ENCODE measurements around the gene UBR3. TPM values are rescaled to one million over a fixed set of nuclear protein-coding genes. Genes with fewer than 3 reads are reported as not detected.

UBR3 gene
- total and polyA plus RNA-seq, 4 experiments from 2014 or later = 4.3 to 43.5 (median 27.6) TPM

DNA sequence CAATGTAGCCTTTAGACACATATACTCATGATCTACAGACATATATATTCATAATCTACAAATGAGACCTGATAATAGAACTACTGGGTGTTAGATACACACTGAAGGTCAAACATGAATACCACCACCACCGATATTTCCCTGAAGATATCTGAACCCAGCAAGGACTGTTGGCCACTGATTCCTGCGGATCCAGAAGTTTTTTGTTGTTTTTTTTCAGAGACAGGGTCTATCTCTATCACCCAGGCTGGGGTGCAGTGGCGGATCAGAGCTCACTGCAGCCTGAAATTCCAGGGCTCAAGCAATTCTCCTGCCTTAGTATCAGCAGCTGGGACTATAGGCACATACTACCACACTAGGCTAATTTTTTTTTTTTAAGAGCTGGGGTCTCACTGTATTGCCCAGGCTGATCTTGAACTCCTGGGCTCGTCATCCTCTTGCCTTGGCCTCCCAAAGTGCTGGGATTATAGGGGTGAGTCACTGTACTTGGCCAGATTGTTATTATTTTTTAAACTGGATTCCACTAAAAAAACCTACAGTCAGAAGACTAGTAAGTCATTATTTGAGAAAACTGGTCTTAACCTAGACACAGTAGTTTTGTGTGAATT, 4.4 kb upstream of the UBR3 start:
- no peaks in the 10 kb centered on the region for H3K9me3 Mint-ChIP-seq
- no peaks in the 10 kb centered on the region for H3K27me3 ChIP-seq (ENCODE audit: insufficient read depth, low read length)
- H3K9me3 ChIP-seq (ENCODE audit: control insufficient read depth in 1 of 2, low read length in 2 of 2) = no peaks in the 10 kb centered on the region
- intact Hi-C loops (cut with micrococcal nuclease) = no loop called here
- peaks cover 15 to 35% of the 10 kb centered on the region in 2 donors for H3K36me3 Mint-ChIP-seq
- POLR2A ChIA-PET (ENCODE audit: partially characterized antibody) = interaction anchor here (2.3 kb wide), 1 partner anchor 23 kb away, joined by 18 read pairs; the partner anchor contains the start of gene SSB
- peaks cover 11% of the 10 kb centered on the region for H3K36me3 ChIP-seq (ENCODE audit: insufficient read depth, low read length)
- peak overlapping the region in 6 of 7 donors; percentile 52 to 78 (median 74) for H3K27ac Mint-ChIP-seq
- CTCF ChIA-PET (ENCODE audit: partially characterized antibody) = interaction anchor here (0.7 to 1.6 kb wide), 2 partner anchors 22 to 199 kb away, joined by 3 to 4 read pairs; no protein-coding TSS in a partner anchor
- peaks cover 21 to 70% (median 43%) of the 10 kb centered on the region in 4 donors for H3K4me1 Mint-ChIP-seq
- peaks cover 46% of the 10 kb centered on the region for H3K4me1 ChIP-seq (ENCODE audit: insufficient read depth, low read length)
- no peak overlapping the region for H3K27ac ChIP-seq (ENCODE audit: low read depth, low read length)
- no peak overlapping the region for H3K4me3 ChIP-seq (ENCODE audit: low read length in 2 of 2)
- DNase-seq = no peak
- H3K27me3 Mint-ChIP-seq = no peaks in the 10 kb centered on the region
- peak overlapping the region; percentile 50 to 73 (median 62) for H3K4me3 Mint-ChIP-seq

DNA sequence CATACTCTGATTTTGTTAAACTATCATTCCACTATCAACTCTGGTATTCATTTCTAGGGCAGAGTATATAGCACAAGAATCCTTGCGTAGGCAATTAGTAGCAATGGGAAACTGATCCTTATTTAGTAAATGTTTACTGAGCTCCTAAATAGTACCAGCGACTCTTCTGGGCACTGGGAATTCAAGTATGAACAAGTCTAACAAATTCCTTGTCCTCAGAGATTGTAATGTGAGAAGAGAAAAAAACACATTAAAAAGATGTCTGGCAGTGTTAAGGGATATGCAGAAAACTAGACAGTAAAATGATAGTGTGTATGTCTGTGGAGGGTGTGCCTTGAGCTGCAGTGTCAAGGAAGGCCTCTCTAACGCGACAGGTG, 3.3 kb upstream of the UBR3 start:
- H3K27me3 ChIP-seq (ENCODE audit: insufficient read depth, low read length) = no peaks in the 10 kb centered on the region
- peak overlapping the region; percentile 88 to 98 (median 93) for H3K4me3 Mint-ChIP-seq
- ChIA-PET POLR2A (ENCODE audit: partially characterized antibody) (interaction anchor here (0.8 to 2.3 kb wide), 6 partner anchors 11 to 1105 kb away, joined by 3 to 18 read pairs (median 4); partner anchors contain the start of genes CFAP210, GORASP2, PHOSPHO2 and SSB), CTCF (ENCODE audit: partially characterized antibody) (interaction anchor here (0.7 to 3.2 kb wide), 14 partner anchors 9 to 344 kb away, joined by 3 to 14 read pairs (median 6); partner anchors contain the start of genes BBS5, FASTKD1 and SSB)
- no peak for DNase-seq
- H3K4me1 ChIP-seq (ENCODE audit: insufficient read depth, low read length) = peaks cover 51% of the 10 kb centered on the region
- no peaks in the 10 kb centered on the region for H3K9me3 ChIP-seq (ENCODE audit: control insufficient read depth in 1 of 2, low read length in 2 of 2)
- peaks cover 1% of the 10 kb centered on the region for H3K36me3 ChIP-seq (ENCODE audit: insufficient read depth, low read length)
- peak overlapping the region; percentile 77 to 88 for H3K4me3 ChIP-seq (ENCODE audit: low read length in 2 of 2)
- H3K27me3 Mint-ChIP-seq = no peaks in the 10 kb centered on the region
- intact Hi-C loops (cut with micrococcal nuclease) = loop anchor here (1.0 to 2.0 kb wide), 2 partner anchors 25 to 105 kb away; no protein-coding TSS in a partner anchor
- peak overlapping the region; percentile 74 to 90 (median 85) for H3K27ac Mint-ChIP-seq
- H3K27ac ChIP-seq (ENCODE audit: low read depth, low read length) = peak overlapping the region; percentile 66
- H3K9me3 Mint-ChIP-seq = no peaks in the 10 kb centered on the region
- peaks cover 30 to 73% (median 50%) of the 10 kb centered on the region in 4 donors for H3K4me1 Mint-ChIP-seq
- peaks cover 9 to 36% of the 10 kb centered on the region in 2 donors for H3K36me3 Mint-ChIP-seq

GRCh38 chr2:169824373-169825333, 2.6 kb upstream of the UBR3 start, which contains the start of gene METTL5:
Gene METTL5 (minus strand): TSS chr2:169824905. CDS start chr2:169824597, 308 bp downstream.
- Histone ChIP-seq H3K27me3 (ENCODE audit: insufficient read depth, low read length) (no peaks in the 10 kb centered on the region), H3K36me3 (ENCODE audit: insufficient read depth, low read length) (no peaks in the 10 kb centered on the region), H3K4me3 (ENCODE audit: low read length in 2 of 2) (peak within 1 kb of the TSS; percentile 77 to 88), H3K9me3 (ENCODE audit: control insufficient read depth in 1 of 2, low read length in 2 of 2) (no peaks in the 10 kb centered on the region), H3K4me1 (ENCODE audit: insufficient read depth, low read length) (peaks cover 56% of the 10 kb centered on the region), H3K27ac (ENCODE audit: low read depth, low read length) (peak within 1 kb of the TSS; percentile 66)
- Mint-ChIP-seq H3K4me3 (peak within 1 kb of the TSS; percentile 90 to 98 (median 94)), H3K4me1 (peaks cover 33 to 72% (median 51%) of the 10 kb centered on the region in 4 donors), H3K27ac (peak within 1 kb of the TSS; percentile 74 to 96 (median 92)), H3K36me3 (peaks cover 9 to 32% of the 10 kb centered on the region in 2 donors), H3K9me3 (no peaks in the 10 kb centered on the region), H3K27me3 (no peaks in the 10 kb centered on the region)
- ChIA-PET CTCF (ENCODE audit: partially characterized antibody) (interaction anchor here (0.7 to 3.2 kb wide), 19 partner anchors 9 to 345 kb away, joined by 3 to 14 read pairs (median 4); partner anchors contain the start of genes BBS5, FASTKD1 and SSB), POLR2A (ENCODE audit: partially characterized antibody) (interaction anchor here (0.6 to 2.3 kb wide), 9 partner anchors 9 to 1331 kb away, joined by 3 to 18 read pairs (median 3); partner anchors contain the start of genes CFAP210, GORASP2, PHOSPHO2 and SSB)
- peak; percentile 69 to 79 (median 73) for DNase-seq
- intact Hi-C loops (cut with micrococcal nuclease) = loop anchor here (1.0 to 5.0 kb wide), 3 partner anchors 25 to 104 kb away; no protein-coding TSS in a partner anchor

DNA sequence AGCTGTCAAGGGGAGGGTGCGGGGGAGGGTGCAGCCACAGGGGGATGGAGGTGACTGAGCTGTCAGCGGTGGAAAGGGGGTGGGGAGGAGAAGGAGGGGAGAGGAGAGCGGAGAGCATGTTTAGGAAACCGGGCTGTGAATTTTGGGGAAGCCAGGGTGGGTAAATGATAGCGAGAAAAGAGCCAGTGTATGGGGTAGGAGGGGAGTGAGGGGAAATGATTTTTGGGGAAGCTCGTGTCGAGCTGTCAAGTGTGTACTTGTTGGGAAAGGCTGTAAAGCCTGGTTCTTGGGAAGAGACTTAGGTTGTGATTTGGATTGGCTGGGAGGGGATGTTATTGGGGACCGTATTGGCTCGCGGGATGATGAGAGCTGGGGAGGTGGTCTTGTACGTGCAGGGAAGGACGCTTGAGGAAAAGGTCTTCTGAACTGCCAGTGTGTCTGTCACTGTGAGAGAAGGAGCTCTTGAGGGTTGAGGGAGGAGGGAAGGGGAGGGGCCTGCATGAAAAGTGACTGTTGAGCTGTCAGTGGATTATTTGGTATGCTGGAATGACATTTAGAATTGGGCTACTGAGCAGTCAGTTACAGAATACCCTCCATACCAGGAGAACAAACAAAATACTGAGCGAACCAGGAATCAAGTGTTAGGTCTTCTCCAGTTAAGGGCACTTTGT, 1.0 kb downstream of the UBR3 start:
- Mint-ChIP-seq H3K4me3 (peak overlapping the region; percentile 89 to 100 (median 96)), H3K27me3 (no peaks in the 10 kb centered on the region), H3K9me3 (no peaks in the 10 kb centered on the region), H3K36me3 (peaks cover 8 to 21% of the 10 kb centered on the region in 2 donors), H3K27ac (peak overlapping the region; percentile 32 to 96 (median 94)), H3K4me1 (peaks cover 37 to 70% (median 53%) of the 10 kb centered on the region in 4 donors)
- Histone ChIP-seq H3K27me3 (ENCODE audit: insufficient read depth, low read length) (no peaks in the 10 kb centered on the region), H3K9me3 (ENCODE audit: control insufficient read depth in 1 of 2, low read length in 2 of 2) (no peaks in the 10 kb centered on the region), H3K4me1 (ENCODE audit: insufficient read depth, low read length) (peaks cover 55% of the 10 kb centered on the region), H3K27ac (ENCODE audit: low read depth, low read length) (peak overlapping the region; percentile 67), H3K4me3 (ENCODE audit: low read length in 2 of 2) (peak overlapping the region; percentile 57 to 70), H3K36me3 (ENCODE audit: insufficient read depth, low read length) (no peaks in the 10 kb centered on the region)
- POLR2A ChIA-PET (ENCODE audit: partially characterized antibody) = interaction anchor here (0.7 to 2.4 kb wide), 7 partner anchors 9 to 1860 kb away, joined by 4 to 33 read pairs (median 6); partner anchors contain the start of genes CFAP210, DYNC1I2, PHOSPHO2 and PPIG
- intact Hi-C loops (cut with micrococcal nuclease) = loop anchor here (5.0 kb wide), 1 partner anchor 44 kb away; no protein-coding TSS in a partner anchor
- CTCF ChIA-PET (ENCODE audit: partially characterized antibody) = interaction anchor here (0.9 to 1.6 kb wide), 4 partner anchors 40 to 1101 kb away, joined by 3 to 4 read pairs (median 4); partner anchors contain the start of gene GORASP2
- peak; percentile 31 to 65 (median 39) for DNase-seq

GRCh38 chr2:169834401-169834800, 7.1 kb downstream of the UBR3 start:
- Mint-ChIP-seq H3K27me3 (no peaks in the 10 kb centered on the region), H3K4me3 (peak overlapping the region in 1 of 8 donors; percentile 10), H3K9me3 (no peaks in the 10 kb centered on the region), H3K4me1 (peaks cover 36 to 79% (median 58%) of the 10 kb centered on the region in 4 donors), H3K27ac (no peak overlapping the region), H3K36me3 (peaks cover 8 to 10% of the 10 kb centered on the region in 2 donors)
- POLR2A ChIA-PET (ENCODE audit: partially characterized antibody) = interaction anchor here (1.1 to 1.7 kb wide), 2 partner anchors 9 to 36 kb away, joined by 3 to 5 read pairs; partner anchors contain the start of genes METTL5 and SSB
- no peak overlapping the region for H3K4me3 ChIP-seq (ENCODE audit: low read length in 2 of 2)
- H3K9me3 ChIP-seq (ENCODE audit: control insufficient read depth in 1 of 2, low read length in 2 of 2) = no peaks in the 10 kb centered on the region
- DNase-seq = no peak
- peaks cover 56% of the 10 kb centered on the region for H3K4me1 ChIP-seq (ENCODE audit: insufficient read depth, low read length)
- no peaks in the 10 kb centered on the region for H3K27me3 ChIP-seq (ENCODE audit: insufficient read depth, low read length)
- CTCF ChIA-PET (ENCODE audit: partially characterized antibody) = interaction anchor here (2.3 kb wide), 1 partner anchor 10 kb away, joined by 9 read pairs; the partner anchor contains the start of gene METTL5
- intact Hi-C loops (cut with micrococcal nuclease) = no loop called here
- H3K27ac ChIP-seq (ENCODE audit: low read depth, low read length) = no peak overlapping the region
- no peaks in the 10 kb centered on the region for H3K36me3 ChIP-seq (ENCODE audit: insufficient read depth, low read length)

Measured in CD4-positive, alpha-beta memory T cell (primary cell).